A673 (cell line): ENCODE measurements around the gene GALNT2. TPM values are rescaled to one million over a fixed set of nuclear protein-coding genes. Genes with fewer than 3 reads are reported as not detected.

Experiments
- BruUV-seq: library from RNA; stranded (reverse); fragments of 400-500 nt; replicated peaks from 2 replicates; lab custom pipeline; 2021; lab: Mats Ljungman, UMichigan
- CTCF ChIA-PET: fragments of 300-600 bp; sonication (Branson Sonifier 250); formaldehyde crosslinking; loops from one replicate; lab custom pipeline; 2022; ENCODE audit warnings: antibody characterized with exemption; lab: Charles Lee
- POLR2A ChIA-PET: fragments of 300-600 bp; sonication (Branson Sonifier 250); formaldehyde crosslinking; loops from one replicate; lab custom pipeline; 2022; ENCODE audit warnings: antibody characterized with exemption; ENCODE audit not compliant: low non-redundant PET; lab: Charles Lee
- DNase-seq: peaks from one replicate; pipeline ENCODE4 v3.0.0-alpha.2; 2015; ENCODE audit warnings: low spot score
- H3K27ac ChIP-seq: fragments of 200-600 bp; sonication (generic); 2 replicates; pipeline ENCODE4 v1.5.1; 2016; ENCODE audit warnings: mixed run types, low read depth, mild to moderate bottlenecking, mixed read lengths, antibody characterized with exemption, low read length; ENCODE audit not compliant: poor library complexity, severe bottlenecking
- H3K27me3 ChIP-seq: fragments of 200-600 bp; sonication (generic); replicated peaks from 2 replicates; pipeline ENCODE4 v1.6.1; 2017; ENCODE audit warnings: mixed run types, low read depth, mild to moderate bottlenecking, mixed read lengths, antibody characterized with exemption, low read length; ENCODE audit not compliant: insufficient read depth, poor library complexity
- H3K36me3 ChIP-seq: fragments of 200-600 bp; sonication (generic); 2 replicates; pipeline ENCODE4 v1.6.1; 2016; ENCODE audit warnings: mixed run types, mild to moderate bottlenecking, mixed read lengths, antibody characterized with exemption, low read length; ENCODE audit not compliant: insufficient read depth, poor library complexity, severe bottlenecking
- H3K4me1 ChIP-seq: fragments of 200-600 bp; sonication (generic); 2 replicates; pipeline ENCODE4 v1.6.1; 2017; ENCODE audit warnings: mixed run types, mild to moderate bottlenecking, mixed read lengths, antibody characterized with exemption, low read length; ENCODE audit not compliant: insufficient read depth, poor library complexity, severe bottlenecking
- H3K4me3 ChIP-seq: fragments of 200-600 bp; sonication (generic); 2 replicates; pipeline ENCODE4 v1.5.1; 2016; ENCODE audit warnings: low read depth, mixed run types, mild to moderate bottlenecking, mixed read lengths, low read length; ENCODE audit not compliant: poor library complexity, severe bottlenecking
- H3K9me3 ChIP-seq: fragments of 200-600 bp; sonication (generic); 2 replicates; pipeline ENCODE4 v1.6.1; 2016; ENCODE audit warnings: mixed run types, low read depth, mild to moderate bottlenecking, mixed read lengths, antibody characterized with exemption, low read length; ENCODE audit not compliant: poor library complexity, severe bottlenecking
- EZH2 ChIP-seq: fragments of 200-600 bp; sonication (generic); IDR thresholded peaks from 2 replicates; pipeline ENCODE4 v1.6.1; 2017; ENCODE audit warnings: borderline replicate concordance, low read depth, mild to moderate bottlenecking, mixed read lengths, antibody characterized with exemption, low read length; ENCODE audit not compliant: poor library complexity, severe bottlenecking
- intact Hi-C: fragments of 100-400 bp; cut with micrococcal nuclease; formaldehyde crosslinking; loops from one replicate; pipeline ENCODE4 v1.10.0; 2022; ENCODE audit not compliant: unreplicated experiment
- total RNA-seq: library from RNA; stranded (reverse); gene quantifications from 2 replicates; pipeline ENCODE4 v1.2.3, GENCODE V29; 2021
- TF ChIP-seq, protein P1 (sequence below): fragments of 300-800, 200-600 bp; sonication (generic); conservative IDR thresholded peaks from 2 replicates; pipeline ENCODE4 v1.5.1; 2017; ENCODE audit warnings: low read depth, mild to moderate bottlenecking, antibody characterized with exemption, low read length, moderate library complexity, mixed read lengths

The GALNT2 gene
- total RNA-seq, 1 experiment from 2014 or later = 94.6 TPM

DNA sequence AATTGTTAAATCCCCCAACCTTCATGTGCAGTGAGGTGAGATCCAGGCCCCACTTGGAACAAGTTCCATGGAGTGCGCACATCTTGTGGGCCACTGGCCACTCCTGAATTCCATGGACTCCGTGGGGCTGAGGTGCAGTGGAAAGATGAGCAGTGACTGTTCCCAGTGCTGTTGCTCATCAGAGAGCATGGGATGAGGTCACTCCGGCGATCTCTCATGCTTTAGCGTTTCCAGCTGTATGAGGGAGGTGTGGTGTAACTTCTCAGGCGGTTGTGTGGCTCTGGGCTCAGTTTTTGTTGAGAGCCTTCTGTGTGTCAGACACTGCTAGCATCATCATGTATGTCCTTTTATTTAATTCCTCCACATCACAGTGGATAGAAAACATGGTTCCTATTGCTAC is 96.2 kb downstream of the GALNT2 start:
- H3K9me3 ChIP-seq = peaks cover 3% of the 10 kb centered on the region
- CTCF ChIA-PET = no interaction called here
- intact Hi-C loops = no loop called here

DNA sequence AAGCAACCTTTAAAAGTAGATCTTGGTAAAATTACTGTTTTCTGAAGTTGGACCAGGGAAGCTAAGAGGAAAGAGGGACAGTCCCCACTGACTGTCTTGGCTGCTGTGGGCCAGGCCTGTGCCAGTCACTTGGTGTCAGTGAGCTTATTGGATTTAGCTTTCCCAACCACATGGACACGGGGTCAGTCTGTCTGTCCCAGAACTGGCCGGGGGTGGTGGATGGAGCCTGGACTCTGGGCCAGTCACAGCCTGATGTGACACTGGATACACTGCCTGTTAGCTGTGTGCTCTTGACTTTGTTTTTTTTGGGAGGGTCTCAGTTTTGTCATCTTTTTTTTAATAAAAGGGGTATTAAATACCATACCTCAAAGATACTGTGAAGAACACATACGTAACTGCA is 96.7 kb downstream of the GALNT2 start:
- peaks cover 3% of the 10 kb centered on the region for H3K9me3 ChIP-seq
- no peaks in the 10 kb centered on the region for H3K27me3 ChIP-seq
- TF ChIP-seq, protein P1, sequence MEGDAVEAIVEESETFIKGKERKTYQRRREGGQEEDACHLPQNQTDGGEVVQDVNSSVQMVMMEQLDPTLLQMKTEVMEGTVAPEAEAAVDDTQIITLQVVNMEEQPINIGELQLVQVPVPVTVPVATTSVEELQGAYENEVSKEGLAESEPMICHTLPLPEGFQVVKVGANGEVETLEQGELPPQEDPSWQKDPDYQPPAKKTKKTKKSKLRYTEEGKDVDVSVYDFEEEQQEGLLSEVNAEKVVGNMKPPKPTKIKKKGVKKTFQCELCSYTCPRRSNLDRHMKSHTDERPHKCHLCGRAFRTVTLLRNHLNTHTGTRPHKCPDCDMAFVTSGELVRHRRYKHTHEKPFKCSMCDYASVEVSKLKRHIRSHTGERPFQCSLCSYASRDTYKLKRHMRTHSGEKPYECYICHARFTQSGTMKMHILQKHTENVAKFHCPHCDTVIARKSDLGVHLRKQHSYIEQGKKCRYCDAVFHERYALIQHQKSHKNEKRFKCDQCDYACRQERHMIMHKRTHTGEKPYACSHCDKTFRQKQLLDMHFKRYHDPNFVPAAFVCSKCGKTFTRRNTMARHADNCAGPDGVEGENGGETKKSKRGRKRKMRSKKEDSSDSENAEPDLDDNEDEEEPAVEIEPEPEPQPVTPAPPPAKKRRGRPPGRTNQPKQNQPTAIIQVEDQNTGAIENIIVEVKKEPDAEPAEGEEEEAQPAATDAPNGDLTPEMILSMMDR = no peak
- no peak for TF ChIP-seq EZH2
- DNase-seq = no peak
- CTCF ChIA-PET = no interaction called here
- intact Hi-C loops = no loop called here
- H3K4me3 ChIP-seq = no peak overlapping the region
- no peaks in the 10 kb centered on the region for H3K36me3 ChIP-seq
- BruUV-seq = no TSS peak
- H3K4me1 ChIP-seq = peaks cover 27% of the 10 kb centered on the region
- POLR2A ChIA-PET = no interaction called here
- no peak overlapping the region for H3K27ac ChIP-seq

More for the DNA sequence above, 96.2 kb downstream of the GALNT2 start:
- no peak overlapping the region for H3K27ac ChIP-seq
- DNase-seq = no peak
- POLR2A ChIA-PET = no interaction called here
- H3K4me1 ChIP-seq = peaks cover 27% of the 10 kb centered on the region
- H3K36me3 ChIP-seq = no peaks in the 10 kb centered on the region
- no peak for TF ChIP-seq EZH2
- TF ChIP-seq, protein P1 = no peak
- BruUV-seq = no TSS peak
- H3K4me3 ChIP-seq = no peak overlapping the region
- no peaks in the 10 kb centered on the region for H3K27me3 ChIP-seq

DNA sequence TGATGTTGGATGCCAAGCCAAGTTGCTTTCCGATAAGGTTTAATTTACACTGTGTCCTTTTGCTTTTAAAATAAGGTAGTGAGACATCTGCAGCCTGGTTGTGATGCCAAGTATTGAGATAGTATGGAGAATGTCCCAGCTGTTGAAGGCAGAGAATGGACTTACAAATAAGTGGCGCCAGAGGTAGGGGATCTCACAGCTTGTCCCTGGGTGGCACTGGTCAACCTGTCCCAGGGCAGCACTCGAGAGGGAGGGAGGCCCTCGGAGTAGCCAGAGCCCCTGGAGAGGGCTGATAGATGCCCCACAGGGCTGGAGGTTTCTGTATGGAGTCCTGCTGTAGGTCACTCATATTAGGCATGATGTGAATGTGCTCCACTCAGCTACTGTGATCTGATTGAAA is 98.5 kb downstream of the GALNT2 start:
- Histone ChIP-seq H3K9me3 (peaks cover 3% of the 10 kb centered on the region), H3K27me3 (no peaks in the 10 kb centered on the region), H3K4me3 (no peak overlapping the region), H3K27ac (no peak overlapping the region), H3K4me1 (peaks cover 32% of the 10 kb centered on the region), H3K36me3 (no peaks in the 10 kb centered on the region)
- BruUV-seq = no TSS peak
- CTCF ChIA-PET = no interaction called here
- no peak for DNase-seq
- POLR2A ChIA-PET = no interaction called here
- intact Hi-C loops = loop anchor here (5.0 kb wide), 1 partner anchor 503 kb away; no protein-coding TSS in a partner anchor
- no peak for TF ChIP-seq EZH2
- TF ChIP-seq, protein P1 = no peak
